Breast epithelium (tissue), 3 donors: ENCODE measurements around the gene TBXAS1.

ENCODE experiments used
- POLR2AphosphoS5 ChIP-seq, 3 donors: sonication (generic); formaldehyde crosslinking; IDR thresholded peaks; one replicate each; pipeline ENCODE4 v1.6.1; 2017; ENCODE audit warnings: antibody characterized with exemption in 3 of 3
- TF ChIP-seq, protein P1 (sequence below), 3 donors: fragments of 450-650 bp; IDR thresholded peaks; one replicate each; pipeline ENCODE4 v1.5.1; 2016 to 2017; ENCODE audit warnings: antibody characterized with exemption in 3 of 3, mild to moderate bottlenecking in 3 of 3, moderate library complexity in 3 of 3

GRCh38 chr7:139899328-139899955, 70.4 kb downstream of the TBXAS1 start:
- TF ChIP-seq, protein P1, sequence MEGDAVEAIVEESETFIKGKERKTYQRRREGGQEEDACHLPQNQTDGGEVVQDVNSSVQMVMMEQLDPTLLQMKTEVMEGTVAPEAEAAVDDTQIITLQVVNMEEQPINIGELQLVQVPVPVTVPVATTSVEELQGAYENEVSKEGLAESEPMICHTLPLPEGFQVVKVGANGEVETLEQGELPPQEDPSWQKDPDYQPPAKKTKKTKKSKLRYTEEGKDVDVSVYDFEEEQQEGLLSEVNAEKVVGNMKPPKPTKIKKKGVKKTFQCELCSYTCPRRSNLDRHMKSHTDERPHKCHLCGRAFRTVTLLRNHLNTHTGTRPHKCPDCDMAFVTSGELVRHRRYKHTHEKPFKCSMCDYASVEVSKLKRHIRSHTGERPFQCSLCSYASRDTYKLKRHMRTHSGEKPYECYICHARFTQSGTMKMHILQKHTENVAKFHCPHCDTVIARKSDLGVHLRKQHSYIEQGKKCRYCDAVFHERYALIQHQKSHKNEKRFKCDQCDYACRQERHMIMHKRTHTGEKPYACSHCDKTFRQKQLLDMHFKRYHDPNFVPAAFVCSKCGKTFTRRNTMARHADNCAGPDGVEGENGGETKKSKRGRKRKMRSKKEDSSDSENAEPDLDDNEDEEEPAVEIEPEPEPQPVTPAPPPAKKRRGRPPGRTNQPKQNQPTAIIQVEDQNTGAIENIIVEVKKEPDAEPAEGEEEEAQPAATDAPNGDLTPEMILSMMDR (IDR thresholded peaks at IDR 0.05) = no peak
- no peak for TF ChIP-seq POLR2AphosphoS5 (IDR thresholded peaks at IDR 0.05)
